ENCODE results near the gene VWDE.

The VWDE gene

DNA sequence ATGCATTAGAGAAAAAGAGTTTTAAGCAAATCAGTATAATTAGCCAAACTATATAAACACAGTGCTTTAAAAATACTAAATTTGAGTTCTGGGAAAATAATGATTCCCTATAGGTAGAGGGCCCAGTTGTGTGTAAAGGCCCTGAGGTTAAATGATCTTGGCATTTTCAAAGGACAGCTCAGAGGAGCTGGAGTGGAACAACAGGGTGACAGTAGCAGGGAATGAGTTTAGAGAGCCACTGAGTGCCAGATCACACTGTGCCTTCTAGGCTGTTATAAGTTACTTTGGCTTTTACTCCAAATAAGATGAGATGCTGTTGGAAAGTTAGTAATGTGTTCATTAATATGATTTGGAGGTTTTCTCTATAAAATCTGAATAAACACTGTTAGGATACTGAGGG lies 34.6 kb downstream of the VWDE start:
- H3K27ac ChIP-seq: no peak overlapping the region
- no peak for TF ChIP-seq ZFX (IDR thresholded peaks at IDR 0.05; ENCODE audit: borderline replicate concordance)
- no peak for TF ChIP-seq CTCF (IDR thresholded peaks at IDR 0.05)

GRCh38 chr7:12360948-12361347 lies 42.7 kb downstream of the VWDE start:
- H3K27ac ChIP-seq: no peak overlapping the region
- TF ChIP-seq ZFX (IDR thresholded peaks at IDR 0.05; ENCODE audit: borderline replicate concordance): no peak
- TF ChIP-seq CTCF (IDR thresholded peaks at IDR 0.05): no peak

GRCh38 chr7:12358694-12359093 lies 45.0 kb downstream of the VWDE start:
- TF ChIP-seq CTCF (IDR thresholded peaks at IDR 0.05) (no peak), ZFX (IDR thresholded peaks at IDR 0.05; ENCODE audit: borderline replicate concordance) (no peak)
- no peak overlapping the region for H3K27ac ChIP-seq

DNA sequence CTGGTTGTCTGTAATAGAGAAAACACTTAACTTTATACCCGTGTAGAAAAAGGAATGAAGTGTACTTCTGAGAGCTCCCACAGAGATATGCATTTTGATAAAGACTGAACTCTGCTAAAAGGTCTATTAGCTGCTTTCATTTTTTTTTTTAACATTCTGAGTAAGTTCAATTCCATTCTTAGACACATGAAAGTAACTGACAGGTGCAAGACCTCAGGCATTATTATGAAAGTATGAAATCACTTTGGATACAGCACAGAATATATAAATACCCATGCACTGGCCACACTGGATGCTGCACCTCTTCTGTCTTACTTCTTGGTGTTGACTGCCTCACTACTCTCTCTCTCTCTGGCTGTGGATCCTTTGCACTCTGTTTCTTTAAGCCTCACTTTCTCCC lies 46.2 kb downstream of the VWDE start:
- no peak overlapping the region for H3K27ac ChIP-seq
- TF ChIP-seq ZFX (IDR thresholded peaks at IDR 0.05; ENCODE audit: borderline replicate concordance) (no peak), CTCF (IDR thresholded peaks at IDR 0.05) (no peak)

GRCh38 chr7:12351843-12352242 lies 51.8 kb downstream of the VWDE start:
- TF ChIP-seq ZFX (IDR thresholded peaks at IDR 0.05; ENCODE audit: borderline replicate concordance) (no peak), CTCF (IDR thresholded peaks at IDR 0.05) (no peak)
- H3K27ac ChIP-seq: no peak overlapping the region

DNA sequence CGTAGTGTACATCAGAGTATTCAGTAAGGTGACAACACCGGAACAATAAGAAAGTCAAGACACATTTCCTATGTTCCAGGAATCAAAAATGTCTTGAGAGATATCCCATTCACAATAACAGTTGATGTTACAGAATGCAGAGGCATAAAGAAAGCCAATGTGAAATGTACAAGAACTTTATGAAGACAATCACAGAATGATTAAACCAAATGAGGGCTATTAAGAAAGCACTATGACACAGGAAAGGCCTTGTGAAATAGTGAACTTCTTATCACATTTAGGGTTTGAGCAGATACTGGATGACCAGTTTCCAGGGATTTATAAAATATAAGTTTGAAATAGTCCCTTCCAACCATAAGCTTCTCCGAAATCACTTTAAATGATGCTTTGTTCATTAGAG lies 52.7 kb downstream of the VWDE start:
- TF ChIP-seq CTCF (IDR thresholded peaks at IDR 0.05): no peak
- TF ChIP-seq ZFX (IDR thresholded peaks at IDR 0.05; ENCODE audit: borderline replicate concordance): no peak
- no peak overlapping the region for H3K27ac ChIP-seq

DNA sequence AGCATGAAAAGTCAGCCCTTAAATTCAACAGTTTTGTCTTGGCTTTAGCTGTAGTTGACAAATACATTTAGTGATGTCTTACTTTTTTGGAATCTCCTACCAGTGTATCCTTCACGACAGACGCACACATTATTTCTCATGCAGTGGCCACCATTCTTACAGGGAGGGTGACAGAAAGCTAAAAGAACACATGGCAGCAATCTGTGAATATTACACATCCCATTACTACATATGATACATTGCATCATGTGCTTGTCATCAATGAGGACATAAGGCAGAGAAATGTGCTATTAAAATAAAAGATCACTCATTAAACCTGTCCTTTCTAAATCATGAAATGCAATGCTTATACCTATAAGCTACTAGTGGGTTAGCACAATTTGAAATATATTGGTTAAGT lies 66.6 kb downstream of the VWDE start:
- TF ChIP-seq CTCF (IDR thresholded peaks at IDR 0.05) (no peak), ZFX (IDR thresholded peaks at IDR 0.05; ENCODE audit: borderline replicate concordance) (no peak)
- no peak overlapping the region for H3K27ac ChIP-seq

All from 22Rv1 (cell line).